WTC11 (cell line): ENCODE measurements around the gene C1QTNF6.

Experiments used
- CTCF ChIP-seq: fragments of 200-600 bp; IDR thresholded peaks from 2 replicates; pipeline ENCODE4 v1.8.0; 2022; ENCODE audit warnings: antibody characterized with exemption
- FOXP1 ChIP-seq: sonication (generic); formaldehyde crosslinking; IDR thresholded peaks from 2 replicates; pipeline ENCODE4 v1.8.0; 2022; ENCODE audit warnings: missing genetic modification reagents, mild to moderate bottlenecking, moderate library complexity, borderline replicate concordance

DNA sequence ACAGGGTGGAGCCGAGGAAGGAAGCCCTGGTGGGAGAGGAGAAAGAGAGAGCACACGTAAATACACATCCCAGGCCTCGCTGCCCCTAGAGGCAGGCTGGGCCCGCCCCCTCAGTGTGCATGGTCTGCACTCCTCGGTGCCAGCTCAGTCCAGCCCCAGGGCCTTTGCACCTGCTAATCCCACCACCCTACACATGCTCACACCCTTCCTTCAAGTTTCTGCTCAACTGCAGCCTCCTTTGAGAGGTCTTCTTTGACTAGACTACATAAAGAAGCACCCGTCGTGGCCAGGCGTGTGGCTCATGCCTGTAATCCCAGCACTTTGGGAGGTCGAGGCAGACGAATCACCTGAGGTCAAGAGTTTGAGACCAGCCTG is 43.9 kb downstream of the C1QTNF6 start:
- TF ChIP-seq CTCF (no peak), FOXP1 (CRISPR knock-in tag) (no peak)
